Testis (tissue), 2 donors: ENCODE results near the gene COL15A1.

ENCODE experiments used
- CTCF ChIP-seq, 3 experiments: fragments of 450-650 bp in 2 of 3; fragments of 200-600 bp in 1 of 3; sonication (generic) in 1 of 3; IDR thresholded peaks; one replicate each; pipeline ENCODE4 v1.5.1; 2016 to 2019; ENCODE audit warnings: antibody characterized with exemption in 3 of 3, mild to moderate bottlenecking in 2 of 3, moderate library complexity in 1 of 3
- POLR2A ChIP-seq: fragments of 450-650 bp; IDR thresholded peaks from one replicate; pipeline ENCODE4 v1.6.1; 2017; ENCODE audit warnings: antibody characterized with exemption, mild to moderate bottlenecking, moderate library complexity

- TF ChIP-seq CTCF (IDR thresholded peaks at IDR 0.05) (no peak), POLR2A (no peak)
Measured at GRCh38 chr9:99021512-99021911, 77.8 kb downstream of the COL15A1 start.
